Stimulated activated CD4-positive, alpha-beta T cell treated with anti-CD3 and anti-CD28 coated beads, Interleukin-1b, Interleukin-23, amount 100 ng/mL, for 48 hours (primary cell): ENCODE measurements around the gene FAM151A.

ENCODE experiments used
- DNase-seq: peaks from one replicate; pipeline ENCODE4 v3.0.0-alpha.2; 2020

The FAM151A gene

DNA sequence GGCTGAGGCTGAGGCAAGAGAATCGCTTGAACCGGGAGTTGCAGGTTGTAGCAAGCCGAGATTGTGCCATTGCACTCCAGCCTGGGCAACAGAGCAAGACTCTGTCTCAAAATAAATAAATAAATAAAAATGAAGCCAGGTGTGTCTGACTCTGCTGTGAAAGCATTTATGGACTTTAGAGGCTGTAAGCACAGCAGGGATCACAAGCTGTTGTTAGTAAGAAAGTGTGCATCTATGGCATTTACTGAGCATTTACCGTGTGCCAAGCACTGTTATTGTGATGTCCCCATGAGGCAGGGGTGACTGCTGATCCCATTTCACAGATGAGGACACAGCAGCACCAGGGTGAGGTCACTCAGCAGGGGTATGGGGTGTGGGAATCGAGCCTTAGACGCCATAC is 20.1 kb downstream of the FAM151A start:
- no peak for DNase-seq

DNA sequence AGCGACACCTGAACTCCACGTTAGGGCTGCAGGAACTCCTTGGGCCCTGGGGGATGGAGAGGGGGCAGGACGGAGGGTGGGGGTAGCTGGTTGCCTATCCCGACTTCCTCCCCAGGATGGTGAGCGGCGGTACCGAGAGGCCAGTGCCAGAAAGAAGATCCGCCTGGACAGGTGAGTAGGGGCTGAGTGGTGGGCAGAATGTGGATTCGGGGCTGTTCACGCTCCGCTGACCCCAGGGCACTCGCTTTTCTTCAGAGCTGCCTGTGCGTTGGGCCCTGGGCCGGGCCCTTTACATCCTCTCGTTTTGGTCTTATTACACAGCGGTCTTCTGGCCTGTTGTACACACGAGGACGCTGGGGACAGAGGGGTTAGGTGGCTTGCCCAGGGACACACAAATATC is 20.8 kb downstream of the FAM151A start:
- DNase-seq: no peak

- DNase-seq: no peak
Observed at GRCh38 chr1:54601730-54602129, 21.6 kb downstream of the FAM151A start.

DNA sequence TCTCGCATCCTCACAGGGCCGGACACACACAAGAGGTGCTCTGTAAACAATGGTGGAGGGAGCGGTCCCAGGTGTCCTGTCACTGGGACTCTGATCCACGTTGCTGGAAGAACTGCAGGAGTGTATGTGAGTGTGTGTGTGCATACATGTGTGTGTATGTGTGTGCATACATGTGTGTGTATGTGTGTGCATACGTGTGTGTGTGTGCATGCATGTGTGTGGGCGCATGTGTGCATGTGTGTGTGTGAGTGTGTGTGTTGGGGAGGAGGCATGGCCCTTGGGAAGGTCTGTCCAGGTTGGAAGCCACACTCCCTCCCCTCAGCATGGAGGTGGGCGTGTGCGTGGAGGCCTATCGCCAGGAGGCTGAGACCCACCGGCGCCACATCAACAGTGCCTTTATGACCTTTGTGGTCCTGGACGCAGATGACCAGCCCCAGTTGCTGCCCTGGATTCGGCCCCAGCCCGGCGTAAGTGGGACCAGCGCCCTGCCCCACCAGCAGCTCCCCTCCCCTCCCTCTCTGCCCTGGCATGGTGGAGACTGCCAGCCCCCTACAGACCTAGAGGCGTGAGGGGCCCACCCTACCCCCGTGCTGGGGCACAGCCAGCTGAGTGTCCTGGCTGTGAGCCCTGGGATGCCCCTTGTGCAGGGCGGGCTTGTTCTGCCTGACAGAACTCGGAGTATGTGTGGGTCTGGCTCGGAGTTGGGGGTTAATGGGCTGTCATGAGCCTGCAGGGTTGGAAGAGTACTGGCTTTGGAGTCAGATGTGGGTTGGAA is 22.2 kb downstream of the FAM151A start:
- no peak for DNase-seq

DNA sequence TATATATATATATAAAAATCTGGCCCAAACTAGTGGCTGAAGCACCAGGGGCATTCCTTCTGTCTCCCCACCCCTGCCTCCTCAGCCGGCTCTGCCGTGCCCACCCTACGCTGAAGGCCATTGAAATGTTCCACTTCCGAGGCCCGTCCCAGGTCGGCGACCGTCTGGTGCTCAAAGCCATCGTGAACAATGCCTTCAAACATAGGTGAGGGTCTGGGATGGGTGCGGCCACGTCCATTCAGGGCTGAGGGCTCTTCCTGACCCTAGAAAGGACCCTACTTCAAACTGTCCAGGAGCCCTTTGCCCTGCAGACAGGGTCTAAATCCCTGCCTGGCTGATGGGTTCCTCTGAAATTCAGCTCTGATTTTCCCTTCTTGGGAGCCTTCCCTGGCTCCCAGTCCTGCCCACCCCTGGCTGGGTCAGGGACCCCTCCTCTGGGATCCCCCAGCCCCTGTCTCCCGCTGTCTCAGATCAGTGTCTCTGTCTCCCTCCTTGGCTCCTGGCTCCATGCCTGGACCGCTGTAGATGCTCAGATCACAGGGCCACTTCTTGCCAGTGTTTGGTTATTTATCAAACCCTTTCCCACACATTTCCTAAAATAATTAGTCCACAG is 24.0 kb downstream of the FAM151A start:
- DNase-seq: no peak

DNA sequence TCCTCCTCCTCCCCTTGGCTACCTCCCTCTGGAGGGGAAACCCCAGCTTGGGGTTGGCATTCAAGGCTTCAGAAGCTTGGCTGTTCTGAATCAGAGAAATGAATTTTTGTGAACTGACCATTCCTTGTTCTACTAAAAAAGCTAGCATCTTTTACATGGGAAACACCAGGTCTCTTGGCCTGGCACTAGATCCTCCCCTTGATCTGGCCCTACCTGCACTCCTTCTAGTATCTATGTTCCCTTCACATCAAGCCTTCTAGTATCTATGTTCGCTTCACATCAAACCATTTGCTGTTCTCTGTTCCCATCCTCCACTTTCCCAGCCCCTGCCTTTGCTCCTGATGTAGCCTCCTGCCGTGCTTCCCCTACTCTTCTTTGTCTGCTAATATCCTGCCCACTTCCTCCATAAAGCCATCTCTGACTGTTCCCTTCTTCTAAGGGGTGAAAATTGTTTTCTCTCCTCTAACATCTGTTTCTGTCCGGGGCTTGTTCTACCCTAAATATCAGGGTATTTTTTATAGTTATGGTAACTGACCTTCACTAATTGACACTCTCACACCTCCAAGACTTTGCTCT is 25.8 kb downstream of the FAM151A start:
- DNase-seq: no peak

DNA sequence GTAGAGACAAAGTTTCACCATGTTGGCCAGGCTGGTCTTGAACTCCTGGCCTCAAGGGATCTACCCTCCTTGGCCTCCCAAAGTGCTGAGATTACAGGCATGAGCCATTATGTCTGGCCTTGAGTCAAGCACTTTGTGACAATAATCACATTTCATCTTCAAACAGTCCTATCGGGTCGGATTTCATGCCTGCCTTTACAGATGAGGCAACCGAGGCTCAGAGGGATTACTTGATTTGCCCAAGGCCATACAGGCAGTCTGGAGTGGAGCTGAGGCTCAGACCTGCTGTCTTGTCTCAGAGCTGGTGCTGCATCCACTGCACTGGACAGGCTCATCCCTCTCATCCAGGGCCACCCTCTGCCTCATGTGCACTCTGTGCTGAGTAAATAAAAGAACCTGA is 26.6 kb downstream of the FAM151A start:
- no peak for DNase-seq

DNA sequence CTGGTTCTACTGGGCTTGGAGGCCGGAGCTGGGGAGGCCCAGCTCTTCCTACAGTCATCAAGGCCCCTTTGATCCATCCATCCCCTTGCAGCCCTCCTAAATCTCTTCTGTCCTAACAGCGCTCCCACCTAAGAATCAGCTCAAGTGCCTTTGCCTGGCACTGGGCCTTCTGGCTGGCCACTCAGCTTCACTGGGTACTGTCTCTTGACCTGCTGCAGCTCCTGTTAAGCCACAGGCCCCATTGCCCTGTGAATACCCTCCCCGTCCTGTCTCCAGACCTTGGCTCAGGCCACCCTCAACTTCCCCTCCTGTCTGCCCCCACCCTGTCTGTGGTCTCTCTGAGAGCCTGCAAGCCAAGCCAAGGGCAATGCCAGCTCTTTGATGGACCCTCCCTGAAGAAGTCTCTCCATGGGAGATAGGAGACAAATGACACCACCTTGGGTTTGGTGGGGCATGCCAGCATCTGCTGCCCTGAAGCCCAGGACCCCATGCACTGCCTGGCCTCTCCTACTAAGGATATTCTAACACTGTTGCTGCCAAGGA is 27.3 kb downstream of the FAM151A start:
- DNase-seq: no peak

DNA sequence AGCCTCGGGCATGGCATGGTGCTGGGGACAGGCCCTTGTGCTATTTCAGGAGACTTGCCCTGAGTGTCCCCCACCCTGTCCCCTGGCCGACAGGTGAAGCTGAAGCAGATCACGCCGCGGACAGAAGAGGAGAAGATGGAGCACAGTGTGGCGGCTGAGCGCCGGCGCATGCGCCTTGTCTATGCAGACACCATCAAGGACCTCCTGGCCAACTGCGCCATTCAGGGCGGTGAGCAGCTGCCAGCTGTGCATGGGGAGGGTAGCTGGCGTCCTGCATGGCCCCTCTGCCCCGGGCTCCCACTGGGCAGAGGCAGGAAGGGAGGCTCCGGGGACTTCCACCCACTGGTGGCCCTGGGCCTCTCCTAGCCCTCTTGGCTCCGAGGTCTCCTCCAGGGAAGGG is 28.9 kb downstream of the FAM151A start:
- no peak for DNase-seq

DNA sequence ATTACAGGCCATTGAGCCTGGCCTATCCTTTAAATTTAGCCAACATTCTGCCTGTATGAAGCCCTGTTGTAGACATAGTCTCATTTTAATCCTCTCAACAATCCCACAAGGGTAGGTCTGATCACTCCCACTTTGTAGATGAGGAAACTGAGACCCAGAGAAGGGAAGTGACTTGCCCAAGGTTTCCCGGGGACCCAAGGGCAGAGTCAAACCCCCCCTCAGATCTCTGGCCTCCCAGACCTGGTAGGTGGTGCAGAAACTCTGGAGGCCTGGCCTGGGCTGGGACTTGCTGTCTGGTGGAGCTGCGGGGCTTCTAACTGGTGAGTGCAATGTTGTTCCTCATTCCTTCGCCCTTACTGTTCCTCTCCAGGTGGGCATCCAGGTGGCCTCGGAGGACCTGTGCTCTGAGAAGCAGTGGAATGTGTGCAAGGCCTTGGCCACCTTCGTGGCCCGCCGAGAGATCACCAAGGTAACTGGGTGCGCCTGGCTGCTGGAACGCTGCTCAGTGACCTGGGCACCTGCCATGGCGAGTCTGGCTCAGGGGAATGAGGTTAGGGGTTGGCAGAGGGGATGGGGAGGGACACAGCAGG is 29.7 kb downstream of the FAM151A start:
- DNase-seq: no peak

DNA sequence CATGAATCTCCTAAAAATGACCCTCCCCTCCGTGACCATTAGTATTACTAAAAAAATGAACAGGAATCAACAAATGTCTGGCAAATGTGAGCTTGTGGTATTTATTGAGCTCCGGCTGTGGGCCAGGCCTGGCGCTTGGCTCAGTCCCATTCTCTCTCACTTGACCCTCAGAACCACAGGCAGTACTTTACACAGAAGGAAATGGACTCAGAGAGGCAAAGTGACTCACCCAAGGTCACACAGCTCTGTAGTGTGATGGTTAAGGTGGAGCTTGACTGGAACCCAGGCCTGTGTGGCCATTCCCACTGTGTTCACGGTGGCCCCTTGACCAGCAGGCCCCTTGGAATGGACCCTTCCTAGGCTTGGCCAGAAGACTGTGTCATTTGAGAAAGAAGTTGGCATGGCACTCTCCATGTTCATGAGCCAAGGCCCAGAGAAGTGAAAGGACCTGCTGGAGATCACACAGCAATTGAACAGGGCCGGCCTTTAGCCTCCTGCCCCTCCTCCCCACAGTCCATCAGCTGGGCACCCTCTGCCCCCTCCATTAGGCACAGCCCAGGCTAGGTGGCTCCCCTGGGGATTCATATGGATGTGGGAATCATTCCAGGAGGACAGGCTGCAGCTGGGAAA is 32.1 kb downstream of the FAM151A start:
- DNase-seq: no peak

DNA sequence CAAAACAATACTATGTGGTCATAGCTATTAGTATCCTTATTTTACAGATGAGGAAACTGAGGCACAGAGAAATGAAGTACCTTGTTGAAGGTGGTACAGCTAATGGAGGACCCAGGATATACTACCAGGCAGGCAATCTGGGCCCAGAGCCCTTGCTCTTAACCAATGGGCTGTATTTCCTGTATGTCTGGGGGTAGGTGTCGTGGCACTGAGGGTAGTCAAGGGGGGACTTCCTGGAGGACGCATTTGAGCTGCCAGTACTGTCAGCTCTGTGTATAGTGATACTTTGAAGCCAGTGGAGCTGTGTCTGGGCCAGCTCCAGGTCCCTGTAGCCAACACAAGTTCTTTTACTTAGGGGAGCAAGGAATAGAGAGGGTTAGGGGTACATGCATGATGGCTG is 34.9 kb downstream of the FAM151A start:
- DNase-seq: no peak

DNA sequence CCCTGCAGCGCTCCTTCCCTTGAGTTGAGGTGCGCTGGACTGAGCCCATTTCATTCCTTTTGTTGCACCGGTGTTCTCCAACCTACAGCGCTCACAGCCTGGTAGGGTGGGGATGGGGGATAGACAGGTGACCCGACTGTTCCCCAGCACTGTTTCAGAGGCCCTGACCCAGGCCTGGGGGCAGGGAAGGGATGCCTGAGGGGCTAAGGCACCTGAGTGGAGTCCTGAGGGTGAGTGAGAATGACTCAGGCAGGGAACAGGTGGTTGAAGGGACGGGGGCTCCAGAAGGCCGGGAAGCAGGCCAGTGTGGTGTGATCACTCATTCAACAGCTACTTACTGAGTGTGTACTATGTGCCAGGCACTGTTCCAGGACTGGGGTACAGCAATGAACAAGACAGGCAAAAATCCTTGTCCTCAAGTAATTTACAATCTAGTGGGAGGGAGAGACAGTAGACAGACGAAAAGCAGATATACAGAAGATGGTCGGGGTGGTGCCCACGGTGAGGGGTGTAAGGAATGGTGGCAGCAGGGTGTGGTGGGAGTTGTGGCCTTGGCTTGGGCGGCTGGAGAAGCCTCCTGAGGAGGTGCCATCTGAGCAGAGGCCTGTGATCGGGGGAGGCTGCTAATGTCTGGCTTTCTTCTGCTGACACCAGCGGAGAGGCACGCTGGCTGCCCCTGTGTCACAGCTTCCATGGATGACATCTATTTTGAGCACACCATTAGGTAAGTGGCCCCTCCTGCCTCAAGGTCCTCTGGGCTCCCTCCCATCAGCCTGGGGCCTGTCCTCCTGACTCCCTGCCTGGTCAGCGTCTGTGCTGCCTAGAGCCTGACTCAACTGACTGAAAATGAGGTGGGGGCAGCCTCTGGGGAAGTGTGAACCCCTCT is 37.9 kb downstream of the FAM151A start:
- DNase-seq: no peak

DNA sequence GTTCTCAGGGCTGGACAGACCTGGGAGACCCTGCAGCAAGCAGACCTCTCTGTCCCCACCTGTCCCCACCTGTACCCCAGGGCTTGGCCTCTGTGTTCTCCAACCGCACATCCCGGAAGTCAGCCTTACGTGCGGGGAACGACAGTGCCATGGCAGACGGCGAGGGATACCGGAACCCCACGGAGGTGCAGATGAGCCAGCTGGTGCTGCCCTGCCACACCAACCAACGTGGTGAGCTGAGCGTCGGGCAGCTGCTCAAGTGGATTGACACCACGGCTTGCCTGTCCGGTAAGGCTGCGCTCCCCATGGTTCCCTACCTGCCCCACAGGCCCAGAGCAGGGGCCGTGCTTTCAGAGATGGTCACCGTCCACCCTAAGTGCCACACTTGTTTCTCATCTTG is 38.8 kb downstream of the FAM151A start:
- DNase-seq: no peak

DNA sequence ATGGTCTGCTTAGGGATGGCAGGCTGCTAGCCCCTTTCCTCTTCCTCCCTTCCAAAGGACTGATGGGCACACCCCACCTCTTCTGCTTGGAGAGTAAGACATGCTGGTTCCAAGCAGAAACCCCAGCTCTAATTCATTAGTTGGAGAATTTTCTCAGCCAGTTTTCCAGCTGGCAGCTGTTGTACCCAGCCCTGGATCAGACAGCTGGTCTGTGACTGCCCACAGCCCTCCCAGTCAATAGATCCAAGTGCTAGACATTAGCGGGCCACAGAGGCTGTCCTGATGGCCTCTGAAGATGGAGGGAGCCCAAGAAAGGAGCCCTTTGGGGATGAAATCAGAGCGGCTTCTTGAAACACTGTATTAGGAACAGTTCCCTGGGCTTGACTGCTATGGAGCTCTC is 39.5 kb downstream of the FAM151A start:
- DNase-seq: no peak

DNA sequence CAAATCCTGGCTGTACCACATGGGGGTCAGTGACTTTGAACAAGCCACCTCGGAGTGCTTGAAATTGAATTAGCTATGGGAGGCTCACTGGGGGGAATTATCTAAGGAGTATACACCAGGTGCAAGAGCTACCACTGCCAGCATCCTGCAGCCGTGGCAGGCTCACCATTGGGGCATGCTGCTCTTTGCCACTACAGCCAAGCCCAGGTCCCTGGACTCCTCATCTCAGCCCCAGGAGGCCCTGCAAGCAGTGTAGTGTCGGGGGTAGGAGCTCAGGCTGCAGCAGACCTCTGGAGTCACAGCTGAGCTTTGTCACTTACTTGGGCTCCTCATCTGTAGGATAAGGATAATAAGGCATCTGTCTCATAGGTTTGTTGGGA is 40.0 kb downstream of the FAM151A start:
- DNase-seq: no peak

DNA sequence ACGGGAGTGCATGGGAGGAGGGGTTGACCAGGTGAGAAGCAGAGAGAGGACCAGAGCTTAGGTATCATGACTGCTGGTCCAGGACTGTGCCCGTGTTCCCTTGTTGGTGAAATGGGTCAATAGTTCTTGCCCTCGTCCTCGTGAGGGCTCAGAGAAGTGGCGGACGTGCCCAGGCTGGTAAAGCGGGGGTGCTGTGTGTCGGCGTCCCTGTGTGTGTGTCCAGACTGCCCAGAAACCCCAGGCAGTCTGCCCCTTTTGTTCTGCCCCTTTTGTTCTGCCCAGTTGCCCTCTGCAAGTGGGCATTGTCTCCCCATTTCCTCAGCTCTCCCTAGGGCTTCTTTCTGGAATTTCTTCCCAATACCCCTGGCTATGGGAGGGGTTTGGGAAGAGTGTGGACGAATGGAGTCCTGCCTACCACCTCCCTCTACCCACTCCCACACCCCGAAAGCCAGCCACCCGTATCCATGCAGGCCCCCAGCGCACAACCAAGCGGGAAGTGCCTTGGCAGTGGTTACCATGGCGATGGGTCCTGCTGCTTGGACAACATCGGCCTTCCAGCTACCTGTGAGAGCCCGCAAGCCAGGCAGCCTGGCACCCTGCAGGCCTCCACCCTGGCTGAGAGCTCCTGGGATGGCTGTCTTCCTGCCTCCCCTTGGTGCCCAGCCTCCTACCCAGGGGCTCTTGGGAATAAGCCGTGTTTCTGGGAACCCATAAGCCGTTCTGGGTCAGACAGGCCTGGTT is 40.6 kb downstream of the FAM151A start:
- DNase-seq: no peak

DNA sequence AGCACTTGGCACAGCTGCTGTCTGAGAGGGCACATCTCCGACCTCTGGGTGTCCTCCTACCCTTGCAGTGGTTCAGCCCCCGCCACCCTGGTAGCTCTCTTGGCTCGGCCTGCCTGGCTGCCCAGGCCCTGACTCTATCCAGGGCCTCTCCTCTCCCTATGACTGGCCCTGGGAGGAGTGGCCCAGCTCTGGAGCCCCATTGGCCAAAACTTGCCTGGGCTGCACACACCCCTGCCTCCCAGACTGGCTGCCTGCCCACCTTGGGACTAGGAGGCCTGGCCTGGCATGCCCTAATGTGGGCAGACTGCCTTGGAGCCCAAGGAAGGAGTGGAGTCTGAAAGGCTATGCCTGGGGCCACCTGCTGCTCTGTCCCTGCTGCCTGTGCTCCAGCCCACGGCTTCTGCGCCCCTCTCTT is 41.7 kb downstream of the FAM151A start:
- DNase-seq: no peak

- no peak for DNase-seq
Observed at GRCh38 chr1:54580856-54581550, 42.3 kb downstream of the FAM151A start.

DNA sequence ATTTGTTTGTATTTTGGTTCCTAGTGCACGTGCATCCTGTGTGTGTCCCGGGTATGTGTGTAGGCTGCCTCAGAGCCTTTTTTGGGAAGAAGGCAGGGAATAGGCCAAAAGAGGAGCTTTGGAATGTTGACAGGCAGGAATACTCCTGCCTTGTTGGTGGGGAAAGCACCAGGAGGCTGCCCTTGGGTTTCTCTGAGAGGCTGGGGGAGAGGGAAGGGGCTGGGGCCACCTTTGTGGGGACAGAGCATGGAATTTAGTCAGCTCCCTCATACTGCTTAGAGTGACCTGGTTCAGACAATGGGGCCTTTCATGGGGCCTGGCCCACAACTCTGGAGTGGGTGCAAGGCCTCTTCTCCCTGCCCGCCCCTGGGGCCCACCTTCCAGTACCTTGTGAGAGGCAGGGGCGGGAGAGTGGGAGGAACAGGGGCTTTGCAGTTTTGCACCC is 44.0 kb downstream of the FAM151A start:
- DNase-seq: no peak

DNA sequence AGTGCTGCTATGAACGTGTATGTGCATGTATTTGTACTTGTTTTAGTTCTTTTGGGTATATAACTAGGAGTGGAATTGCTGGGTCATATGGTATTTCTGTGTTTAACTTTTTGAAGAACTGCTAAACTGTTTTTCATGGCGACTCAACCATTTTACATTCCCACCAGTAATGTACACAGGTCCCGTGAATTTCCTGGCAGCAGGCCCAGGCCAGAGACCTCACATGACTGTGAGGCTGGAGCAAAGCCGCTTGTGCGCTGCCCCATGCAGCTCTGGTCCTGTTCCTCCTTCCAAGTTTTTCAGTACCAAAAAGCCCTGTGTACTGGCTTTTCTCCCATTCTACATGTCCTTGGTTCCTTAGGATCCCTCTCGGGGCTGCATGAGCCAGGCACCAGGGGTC is 45.7 kb downstream of the FAM151A start:
- DNase-seq: no peak
